ENCODE measurements around the gene ARHGEF40.

- TF ChIP-seq TAF1 (IDR thresholded peaks at IDR 0.05; ENCODE audit: borderline replicate concordance, insufficient read depth, low read length) (no peak), SIN3A (IDR thresholded peaks at IDR 0.05; ENCODE audit: borderline replicate concordance, insufficient read depth, low read length) (no peak)
Observed at GRCh38 chr14:21113369-21113768, 43.3 kb downstream of the ARHGEF40 start.
